Natural killer cell (primary cell): ENCODE results near the gene EHHADH. TPM values are rescaled to one million over a fixed set of nuclear protein-coding genes. Genes with fewer than 3 reads are reported as not detected.
A peak's percentile ranks its signal among the peaks of the same experiment; 100 is the strongest.

Experiments used
- ATAC-seq, 3 donors: fragments of 150-1000 bp in 2 of 3; fragments of 200-7000 bp in 1 of 3; cut with Tn5 transposase; 1 replicate in 1 of 3; 2 replicates in 2 of 3; pipeline ENCODE4 v1.10.0; 2021; ENCODE audit warnings: mild to moderate bottlenecking in 2 of 3, moderate library complexity in 2 of 3
- DNase-seq, 2 donors: peaks; one replicate each; pipeline versions ENCODE4 v3.0.0 to v3.0.0-alpha.2; 2013 to 2021; ENCODE audit warnings: mixed read lengths in 1 of 2
- H3K27ac ChIP-seq: one replicate; pipeline ENCODE4 v1.5.1; 2013; ENCODE audit warnings: mild to moderate bottlenecking, low read length
- H3K27me3 ChIP-seq: one replicate; pipeline ENCODE4 v1.6.1; 2013; ENCODE audit warnings: low read length; ENCODE audit not compliant: control insufficient read depth, insufficient read depth
- H3K36me3 ChIP-seq: one replicate; pipeline ENCODE4 v1.6.1; 2013; ENCODE audit warnings: low read length; ENCODE audit not compliant: control insufficient read depth, insufficient read depth
- H3K4me1 ChIP-seq: one replicate; pipeline ENCODE4 v1.6.1; 2013; ENCODE audit warnings: low read length; ENCODE audit not compliant: control insufficient read depth, insufficient read depth
- H3K4me3 ChIP-seq: one replicate; pipeline ENCODE4 v1.5.1; 2013; ENCODE audit warnings: low read length
- H3K9me3 ChIP-seq: one replicate; pipeline ENCODE4 v1.6.1; 2013; ENCODE audit warnings: low read length; ENCODE audit not compliant: control insufficient read depth, insufficient read depth
- H3K27ac Mint-ChIP-seq, 2 donors: one replicate each; pipeline ENCODE4 v1.8.0; 2022; ENCODE audit warnings: mild to moderate bottlenecking in 2 of 2, mixed read lengths in 2 of 2, moderate library complexity in 1 of 2
- H3K27me3 Mint-ChIP-seq, 2 donors: one replicate each; pipeline ENCODE4 v1.8.0; 2022; ENCODE audit warnings: low read depth in 2 of 2, mixed read lengths in 2 of 2
- H3K36me3 Mint-ChIP-seq: one replicate; pipeline ENCODE4 v1.8.0; 2022; ENCODE audit warnings: mixed read lengths
- H3K4me1 Mint-ChIP-seq, 2 donors: one replicate each; pipeline ENCODE4 v1.8.0; 2022; ENCODE audit warnings: mixed read lengths in 2 of 2
- H3K4me3 Mint-ChIP-seq: one replicate; pipeline ENCODE4 v1.8.0; 2022; ENCODE audit warnings: mild to moderate bottlenecking, moderate library complexity, mixed read lengths
- H3K9me3 Mint-ChIP-seq, 2 donors: one replicate each; pipeline ENCODE4 v1.8.0; 2022; ENCODE audit warnings: mixed read lengths in 2 of 2
- WGBS: methylation state at CpG from one replicate; pipeline ENCODE4 v1.1.7; 2013; ENCODE audit warnings: missing lambda C conversion rate; ENCODE audit not compliant: insufficient coverage; 5-methylcytosine and 5-hydroxymethylcytosine counted together
- intact Hi-C: fragments of 100-400 bp; cut with micrococcal nuclease; formaldehyde crosslinking; loops from one replicate; pipeline ENCODE4 v1.14.2; 2022
- total RNA-seq, 4 donors: library from RNA; stranded (reverse); fragments of 120-200 nt in 1 of 4; gene quantifications; one replicate each; pipeline versions ENCODE4 v1.2.3 to v1.2.4, GENCODE V29; 2013 to 2022
- TF ChIP-seq, protein P1 (sequence below): fragments of 200-600 bp; IDR thresholded peaks from one replicate; pipeline ENCODE4 v1.8.0; 2022; ENCODE audit warnings: antibody characterized with exemption

Gene EHHADH
- total RNA-seq, 3 donors from 2014 or later (not counting 1 experiment from before 2014, with no cell fraction given): 0.58 to 1.1 (median 0.64) TPM

GRCh38 chr3:185176750-185177359 is 77.0 kb downstream of the EHHADH start:
- DNase-seq (peak in 1 of 2 donors; percentile 42), ATAC-seq (no peak)
- Mint-ChIP-seq H3K9me3 (no peaks in the 10 kb centered on the region), H3K27ac (no peak overlapping the region), H3K4me1 (no peaks in the 10 kb centered on the region), H3K4me3 (no peak overlapping the region), H3K27me3 (no peaks in the 10 kb centered on the region), H3K36me3 (no peaks in the 10 kb centered on the region)
- intact Hi-C loops: no loop called here
- Histone ChIP-seq H3K4me1 (peaks cover 4% of the 10 kb centered on the region), H3K27ac (no peak overlapping the region), H3K9me3 (no peaks in the 10 kb centered on the region), H3K4me3 (no peak overlapping the region), H3K27me3 (no peaks in the 10 kb centered on the region), H3K36me3 (no peaks in the 10 kb centered on the region)
- TF ChIP-seq, protein P1, sequence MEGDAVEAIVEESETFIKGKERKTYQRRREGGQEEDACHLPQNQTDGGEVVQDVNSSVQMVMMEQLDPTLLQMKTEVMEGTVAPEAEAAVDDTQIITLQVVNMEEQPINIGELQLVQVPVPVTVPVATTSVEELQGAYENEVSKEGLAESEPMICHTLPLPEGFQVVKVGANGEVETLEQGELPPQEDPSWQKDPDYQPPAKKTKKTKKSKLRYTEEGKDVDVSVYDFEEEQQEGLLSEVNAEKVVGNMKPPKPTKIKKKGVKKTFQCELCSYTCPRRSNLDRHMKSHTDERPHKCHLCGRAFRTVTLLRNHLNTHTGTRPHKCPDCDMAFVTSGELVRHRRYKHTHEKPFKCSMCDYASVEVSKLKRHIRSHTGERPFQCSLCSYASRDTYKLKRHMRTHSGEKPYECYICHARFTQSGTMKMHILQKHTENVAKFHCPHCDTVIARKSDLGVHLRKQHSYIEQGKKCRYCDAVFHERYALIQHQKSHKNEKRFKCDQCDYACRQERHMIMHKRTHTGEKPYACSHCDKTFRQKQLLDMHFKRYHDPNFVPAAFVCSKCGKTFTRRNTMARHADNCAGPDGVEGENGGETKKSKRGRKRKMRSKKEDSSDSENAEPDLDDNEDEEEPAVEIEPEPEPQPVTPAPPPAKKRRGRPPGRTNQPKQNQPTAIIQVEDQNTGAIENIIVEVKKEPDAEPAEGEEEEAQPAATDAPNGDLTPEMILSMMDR: peak; percentile 78
- 46% methylated on average over 7 of the region's 10 CpGs for WGBS

- H3K4me1 Mint-ChIP-seq: no peaks in the 10 kb centered on the region
- H3K27me3 ChIP-seq: no peaks in the 10 kb centered on the region
- peak in 1 of 3 donors; percentile 54 for ATAC-seq
- TF ChIP-seq, protein P1: no peak
- H3K4me1 ChIP-seq: peaks cover 4% of the 10 kb centered on the region
- H3K9me3 ChIP-seq: no peaks in the 10 kb centered on the region
- WGBS: 51% methylated on average over 15 of the region's 15 CpGs
- no peaks in the 10 kb centered on the region for H3K36me3 Mint-ChIP-seq
- no peak overlapping the region for H3K4me3 ChIP-seq
- H3K27ac ChIP-seq: no peak overlapping the region
- DNase-seq: no peak
- peaks cover 0 to 6% of the 10 kb centered on the region in 2 donors for H3K27me3 Mint-ChIP-seq
- no peak overlapping the region for H3K4me3 Mint-ChIP-seq
- no peak overlapping the region for H3K27ac Mint-ChIP-seq
- intact Hi-C loops: no loop called here
- H3K36me3 ChIP-seq: no peaks in the 10 kb centered on the region
- no peaks in the 10 kb centered on the region for H3K9me3 Mint-ChIP-seq
Measured at GRCh38 chr3:185175370-185175987, 78.4 kb downstream of the EHHADH start.

GRCh38 chr3:185172086-185173049 is 81.5 kb downstream of the EHHADH start:
- Mint-ChIP-seq H3K4me1 (no peaks in the 10 kb centered on the region), H3K36me3 (no peaks in the 10 kb centered on the region), H3K9me3 (no peaks in the 10 kb centered on the region), H3K27me3 (peaks cover 0 to 6% of the 10 kb centered on the region in 2 donors), H3K27ac (no peak overlapping the region), H3K4me3 (no peak overlapping the region)
- Histone ChIP-seq H3K4me3 (no peak overlapping the region), H3K36me3 (no peaks in the 10 kb centered on the region), H3K9me3 (no peaks in the 10 kb centered on the region), H3K4me1 (peaks cover 4% of the 10 kb centered on the region), H3K27ac (no peak overlapping the region), H3K27me3 (no peaks in the 10 kb centered on the region)
- WGBS: 84% methylated on average over 11 of the region's 11 CpGs
- TF ChIP-seq, protein P1: no peak
- DNase-seq (no peak), ATAC-seq (no peak)
- intact Hi-C loops: no loop called here
